T-helper 2 cell treated with Interferon-gamma antibody and Interleukin-4, amounts not matched to agents 5 μg/mL and 100 μg/mL, for 36 hours (primary cell): ENCODE data around the gene CLDN17.

Experiments used
- DNase-seq: peaks from one replicate; pipeline ENCODE4 v3.0.0; 2021; ENCODE audit warnings: low spot score
- H3K27ac Mint-ChIP-seq: one replicate; pipeline ENCODE4 v1.8.0; 2021; ENCODE audit warnings: mild to moderate bottlenecking, mixed read lengths
- H3K27me3 Mint-ChIP-seq: one replicate; pipeline ENCODE4 v1.8.0; 2021; ENCODE audit warnings: low read depth, mixed read lengths
- H3K36me3 Mint-ChIP-seq: one replicate; pipeline ENCODE4 v1.8.0; 2021; ENCODE audit warnings: low read depth, mixed read lengths
- H3K4me1 Mint-ChIP-seq: one replicate; pipeline ENCODE4 v1.8.0; 2021; ENCODE audit warnings: low read depth, mixed read lengths
- H3K4me3 Mint-ChIP-seq: one replicate; pipeline ENCODE4 v1.8.0; 2022; ENCODE audit warnings: mild to moderate bottlenecking, moderate library complexity, mixed read lengths
- H3K9me3 Mint-ChIP-seq: one replicate; pipeline ENCODE4 v1.8.0; 2021; ENCODE audit warnings: mixed read lengths

CLDN17 gene, protein sequence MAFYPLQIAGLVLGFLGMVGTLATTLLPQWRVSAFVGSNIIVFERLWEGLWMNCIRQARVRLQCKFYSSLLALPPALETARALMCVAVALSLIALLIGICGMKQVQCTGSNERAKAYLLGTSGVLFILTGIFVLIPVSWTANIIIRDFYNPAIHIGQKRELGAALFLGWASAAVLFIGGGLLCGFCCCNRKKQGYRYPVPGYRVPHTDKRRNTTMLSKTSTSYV

DNA sequence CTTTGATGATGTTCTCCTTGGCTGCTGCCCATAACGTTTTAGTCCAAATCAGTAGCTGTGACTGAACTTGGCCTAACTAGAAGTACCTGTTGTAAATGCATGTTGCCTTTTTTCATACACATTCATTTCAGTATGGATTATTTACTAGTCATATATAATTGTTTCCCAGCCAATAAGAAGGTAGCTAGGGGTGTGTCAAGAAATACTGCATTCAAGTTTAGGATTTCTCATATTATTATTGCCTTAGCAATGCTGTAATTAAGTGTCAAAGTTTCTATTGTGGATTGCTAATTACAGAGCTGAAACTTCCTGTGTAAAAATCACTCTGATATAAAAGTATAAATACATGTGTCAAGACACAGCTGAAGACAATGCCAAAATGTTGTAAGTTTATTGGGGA, at the start of gene CLDN17:
Gene CLDN17 (minus strand): TSS at position 101 of the 400 bp plus-strand sequence. CDS start 188 bp downstream, outside the sequence.
- DNase-seq: no peak
- no peaks in the 10 kb centered on the region for H3K9me3 Mint-ChIP-seq
- H3K27me3 Mint-ChIP-seq: no peaks in the 10 kb centered on the region
- no peak within 1 kb of the TSS for H3K4me3 Mint-ChIP-seq
- no peak within 1 kb of the TSS for H3K27ac Mint-ChIP-seq
- H3K4me1 Mint-ChIP-seq: no peaks in the 10 kb centered on the region
- no peaks in the 10 kb centered on the region for H3K36me3 Mint-ChIP-seq

DNA sequence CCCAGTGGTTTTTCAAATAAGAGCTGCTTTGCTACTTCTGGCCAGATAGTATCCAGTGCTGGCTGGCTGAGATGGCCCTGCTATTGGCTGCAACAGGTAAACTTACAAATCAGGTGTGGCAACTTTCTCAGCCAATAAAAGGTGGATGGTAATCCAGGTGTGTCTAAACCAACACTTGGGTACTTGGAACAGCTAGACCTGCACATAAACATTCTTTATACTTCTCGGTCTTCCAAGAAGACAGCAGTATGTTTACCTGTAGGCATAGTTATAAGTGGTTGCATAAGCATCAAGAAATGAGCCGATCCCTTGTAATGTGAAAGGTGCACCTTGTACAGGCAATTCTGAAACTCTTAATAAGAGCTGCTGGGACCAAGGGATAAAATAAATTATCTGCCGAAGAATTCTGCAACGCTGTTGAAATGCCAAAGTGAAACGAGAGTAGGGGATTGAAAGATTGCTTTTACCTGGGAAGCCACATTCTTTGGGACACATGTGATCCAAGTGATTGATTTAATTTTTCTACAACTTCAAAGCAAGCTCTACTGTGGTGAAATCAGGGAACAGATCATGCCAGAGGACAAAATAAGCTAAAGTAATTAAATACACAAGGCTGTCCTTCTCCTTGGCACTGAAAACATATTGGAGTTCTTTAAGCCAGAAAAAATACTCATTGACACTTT, 49.6 kb upstream of the CLDN17 start, which contains the start of gene CLDN8:
Gene CLDN8 (minus strand): TSS at position 57 of the 683 bp plus-strand sequence. CDS start 172 bp downstream, outside the sequence.
- Mint-ChIP-seq H3K4me3 (no peak within 1 kb of the TSS), H3K27me3 (no peaks in the 10 kb centered on the region), H3K9me3 (no peaks in the 10 kb centered on the region), H3K36me3 (no peaks in the 10 kb centered on the region), H3K27ac (no peak within 1 kb of the TSS), H3K4me1 (no peaks in the 10 kb centered on the region)
- no peak for DNase-seq

DNA sequence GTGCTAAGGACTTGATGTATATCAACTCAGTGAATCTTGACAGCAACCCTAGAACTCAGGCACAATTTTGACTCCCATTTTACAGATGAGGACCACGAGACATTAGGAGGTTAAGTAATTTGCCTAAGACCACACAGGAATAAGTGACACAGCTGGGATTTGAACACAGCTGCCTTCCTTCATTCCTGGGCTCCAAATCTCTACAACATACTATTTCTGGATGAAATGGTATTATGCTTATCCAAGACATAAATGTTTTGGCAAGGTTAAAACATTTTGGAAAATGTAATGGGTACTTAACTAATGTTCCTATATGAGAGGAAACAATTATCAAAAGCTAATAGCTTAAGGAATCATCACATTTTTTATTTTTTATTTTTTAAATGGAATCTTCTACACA, 44.5 kb upstream of the CLDN17 start:
- Mint-ChIP-seq H3K27ac (no peak overlapping the region), H3K36me3 (no peaks in the 10 kb centered on the region)

DNA sequence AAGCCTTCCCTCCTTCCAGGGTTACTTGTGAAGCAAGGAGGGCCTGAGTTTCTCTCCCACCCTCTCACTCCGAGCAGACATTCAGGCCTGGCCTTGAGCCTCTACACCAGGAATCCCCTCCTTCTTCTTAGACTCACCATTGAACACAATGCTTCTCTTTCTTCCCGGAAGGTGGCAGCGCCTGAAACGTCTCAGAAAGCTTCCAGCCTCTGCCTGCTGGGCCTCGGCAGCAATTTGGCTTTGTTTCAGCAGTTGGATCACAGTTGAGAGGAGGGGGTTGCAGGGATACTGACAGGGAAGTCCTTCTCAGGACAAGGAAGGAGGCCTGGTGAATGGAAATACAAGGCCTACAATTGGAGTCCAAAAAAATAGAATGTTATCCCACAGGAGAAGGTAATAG, 43.0 kb upstream of the CLDN17 start:
- Mint-ChIP-seq H3K9me3 (no peaks in the 10 kb centered on the region), H3K27ac (no peak overlapping the region), H3K27me3 (no peaks in the 10 kb centered on the region)

More for the DNA sequence above, 44.5 kb upstream of the CLDN17 start:
- Mint-ChIP-seq H3K9me3 (no peaks in the 10 kb centered on the region), H3K27me3 (no peaks in the 10 kb centered on the region), H3K4me1 (no peaks in the 10 kb centered on the region), H3K4me3 (no peak overlapping the region)
- DNase-seq: no peak

DNA sequence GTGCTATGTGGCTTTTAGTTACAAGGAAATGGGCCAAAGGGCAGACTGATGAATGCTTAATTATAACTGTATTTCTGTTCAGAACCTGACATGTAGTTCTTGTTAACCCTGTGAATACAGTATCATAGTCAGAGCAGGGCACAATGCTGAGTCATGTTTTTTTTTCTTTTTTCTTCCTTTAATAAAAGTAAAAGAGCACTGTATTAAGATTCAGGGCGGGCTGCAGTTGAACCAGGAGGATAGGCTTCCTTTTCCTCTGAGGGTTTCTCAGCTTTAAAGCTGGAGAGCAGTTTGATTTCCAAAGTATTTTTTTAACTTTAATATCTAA, 40.6 kb upstream of the CLDN17 start:
- H3K9me3 Mint-ChIP-seq: no peaks in the 10 kb centered on the region
- H3K4me3 Mint-ChIP-seq: no peak overlapping the region
- no peak overlapping the region for H3K27ac Mint-ChIP-seq
- no peak for DNase-seq
- no peaks in the 10 kb centered on the region for H3K27me3 Mint-ChIP-seq
- H3K36me3 Mint-ChIP-seq: no peaks in the 10 kb centered on the region
- no peaks in the 10 kb centered on the region for H3K4me1 Mint-ChIP-seq

More for the DNA sequence above, 43.0 kb upstream of the CLDN17 start:
- H3K36me3 Mint-ChIP-seq: no peaks in the 10 kb centered on the region
- no peak overlapping the region for H3K4me3 Mint-ChIP-seq
- DNase-seq: no peak
- no peaks in the 10 kb centered on the region for H3K4me1 Mint-ChIP-seq

DNA sequence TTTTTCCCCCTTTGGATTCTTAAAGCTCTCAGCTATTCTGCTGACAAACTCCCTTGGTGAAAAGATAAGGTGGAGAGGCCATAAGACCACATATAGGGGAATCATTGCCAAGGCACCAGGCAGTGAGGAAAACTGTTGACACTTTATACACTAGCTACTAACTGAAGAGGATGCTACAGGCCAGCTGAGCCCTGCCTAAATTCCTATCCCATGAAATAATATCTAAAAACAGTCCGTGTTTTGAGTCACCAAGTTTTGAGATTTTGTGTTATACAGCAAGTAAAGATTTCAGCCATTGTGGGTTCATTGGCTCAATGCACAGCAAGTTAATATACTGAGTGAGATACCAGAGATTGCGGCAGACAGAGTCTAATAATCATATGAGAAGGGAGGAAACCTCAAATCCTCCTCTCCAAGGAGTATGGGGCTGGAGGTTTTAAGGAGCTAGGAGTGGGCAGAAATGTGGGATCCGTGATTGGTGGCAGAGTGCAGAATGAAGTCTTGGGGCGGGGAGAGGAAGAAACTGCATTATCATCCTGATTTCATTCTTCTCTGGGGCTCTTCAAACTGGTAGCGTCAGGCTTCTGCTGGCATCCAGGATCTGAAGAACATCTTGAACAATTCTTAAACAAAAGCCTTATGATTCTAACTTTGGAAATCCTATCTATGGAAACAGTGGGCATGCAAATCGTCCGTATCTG, 40.1 kb upstream of the CLDN17 start:
- Mint-ChIP-seq H3K36me3 (no peaks in the 10 kb centered on the region), H3K27ac (no peak overlapping the region), H3K4me3 (no peak overlapping the region), H3K9me3 (no peaks in the 10 kb centered on the region), H3K27me3 (no peaks in the 10 kb centered on the region), H3K4me1 (no peaks in the 10 kb centered on the region)
- DNase-seq: no peak

DNA sequence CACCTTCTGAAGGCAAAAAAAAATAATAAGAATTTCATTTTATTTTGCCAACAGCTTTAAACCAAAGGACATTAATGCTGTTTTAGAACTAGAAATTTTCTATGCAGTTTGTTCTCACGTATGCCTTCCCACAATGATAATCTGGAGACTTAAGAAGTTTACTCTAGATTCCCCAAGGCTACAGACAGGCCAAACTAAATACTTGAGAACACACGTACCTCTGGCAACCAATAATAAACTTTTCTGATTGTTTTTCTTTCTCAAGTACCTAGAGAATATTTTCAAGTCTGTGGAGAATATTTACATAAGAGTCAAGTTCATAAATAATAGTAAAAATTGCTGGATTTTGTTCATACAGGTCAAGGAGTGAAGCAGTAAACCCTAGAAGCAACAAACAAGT, 33.4 kb upstream of the CLDN17 start:
- Mint-ChIP-seq H3K36me3 (no peaks in the 10 kb centered on the region), H3K4me3 (no peak overlapping the region), H3K27me3 (no peaks in the 10 kb centered on the region), H3K27ac (no peak overlapping the region), H3K4me1 (no peaks in the 10 kb centered on the region), H3K9me3 (no peaks in the 10 kb centered on the region)
- DNase-seq: no peak

DNA sequence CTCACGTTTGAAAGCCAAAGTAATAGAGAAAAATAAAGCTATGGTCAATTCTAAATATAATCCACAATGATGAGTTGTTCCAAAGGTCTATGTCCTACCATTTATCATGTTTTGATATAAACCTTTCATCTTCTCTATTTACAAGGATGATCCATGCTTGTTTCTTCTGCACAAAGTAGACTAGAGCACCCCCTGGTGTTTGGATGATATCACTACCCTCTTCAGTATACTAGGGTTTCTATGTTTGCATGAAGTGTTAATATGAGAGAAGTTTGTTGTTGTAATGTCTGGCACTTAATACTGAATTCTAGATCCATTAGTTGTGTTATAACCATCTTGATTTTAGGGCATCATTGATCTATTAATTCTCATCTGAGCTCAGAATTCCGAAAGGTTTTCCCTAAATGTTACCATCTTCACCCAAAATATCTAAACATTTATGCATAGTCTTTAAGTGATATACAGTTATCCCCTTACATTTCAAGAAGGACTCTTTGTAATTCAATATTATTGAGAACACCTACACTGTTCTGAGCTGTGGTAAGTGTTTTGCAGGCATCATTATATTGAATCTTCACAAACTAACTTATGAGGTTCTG, 28.2 kb upstream of the CLDN17 start:
- H3K4me1 Mint-ChIP-seq: no peaks in the 10 kb centered on the region
- H3K9me3 Mint-ChIP-seq: no peaks in the 10 kb centered on the region
- DNase-seq: no peak
- no peak overlapping the region for H3K4me3 Mint-ChIP-seq
- no peaks in the 10 kb centered on the region for H3K27me3 Mint-ChIP-seq
- H3K27ac Mint-ChIP-seq: no peak overlapping the region
- no peaks in the 10 kb centered on the region for H3K36me3 Mint-ChIP-seq

DNA sequence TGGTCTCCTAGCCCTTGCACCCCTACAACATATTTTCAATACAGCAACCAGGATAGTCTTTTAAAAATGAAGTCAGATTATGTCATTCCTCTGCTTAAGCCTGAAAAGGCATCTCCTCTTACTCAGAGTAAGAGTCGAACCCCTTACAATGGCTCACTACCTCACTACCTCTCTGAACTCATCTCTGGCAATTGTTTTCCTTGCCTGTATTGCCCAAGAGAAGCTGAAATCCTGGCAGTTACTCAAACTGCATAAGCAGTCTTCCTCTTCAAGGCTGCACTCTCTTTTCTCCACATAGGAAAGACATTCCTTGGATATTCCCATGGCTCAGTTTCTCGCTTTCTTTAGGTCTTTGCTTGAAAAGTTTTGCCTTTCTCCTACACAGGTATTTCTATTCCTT, 26.6 kb upstream of the CLDN17 start:
- DNase-seq: no peak
- H3K27ac Mint-ChIP-seq: no peak overlapping the region
- H3K9me3 Mint-ChIP-seq: no peaks in the 10 kb centered on the region
- no peak overlapping the region for H3K4me3 Mint-ChIP-seq
- H3K36me3 Mint-ChIP-seq: no peaks in the 10 kb centered on the region
- no peaks in the 10 kb centered on the region for H3K27me3 Mint-ChIP-seq
- H3K4me1 Mint-ChIP-seq: no peaks in the 10 kb centered on the region

DNA sequence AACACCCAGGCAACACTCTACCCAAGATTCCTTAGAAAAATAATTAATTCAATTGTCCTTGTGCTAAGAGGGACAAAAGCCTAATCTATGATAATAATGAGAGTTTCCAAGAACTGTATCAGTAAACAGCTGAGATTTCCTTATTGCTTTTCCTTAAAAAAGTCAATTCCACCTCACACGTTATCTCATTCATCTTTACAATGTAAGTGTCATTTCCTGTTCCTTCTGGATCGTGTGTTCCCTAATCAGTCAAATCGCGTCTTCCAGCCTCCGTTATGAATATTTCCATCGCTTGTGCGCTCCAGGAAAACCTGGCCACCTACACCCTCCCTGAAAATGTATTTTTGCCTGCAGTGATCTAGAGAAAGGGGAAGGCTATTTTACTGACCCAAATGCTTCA, 23.9 kb upstream of the CLDN17 start:
- Mint-ChIP-seq H3K27ac (no peak overlapping the region), H3K27me3 (no peaks in the 10 kb centered on the region), H3K4me1 (no peaks in the 10 kb centered on the region), H3K36me3 (no peaks in the 10 kb centered on the region), H3K4me3 (no peak overlapping the region), H3K9me3 (no peaks in the 10 kb centered on the region)
- DNase-seq: no peak

DNA sequence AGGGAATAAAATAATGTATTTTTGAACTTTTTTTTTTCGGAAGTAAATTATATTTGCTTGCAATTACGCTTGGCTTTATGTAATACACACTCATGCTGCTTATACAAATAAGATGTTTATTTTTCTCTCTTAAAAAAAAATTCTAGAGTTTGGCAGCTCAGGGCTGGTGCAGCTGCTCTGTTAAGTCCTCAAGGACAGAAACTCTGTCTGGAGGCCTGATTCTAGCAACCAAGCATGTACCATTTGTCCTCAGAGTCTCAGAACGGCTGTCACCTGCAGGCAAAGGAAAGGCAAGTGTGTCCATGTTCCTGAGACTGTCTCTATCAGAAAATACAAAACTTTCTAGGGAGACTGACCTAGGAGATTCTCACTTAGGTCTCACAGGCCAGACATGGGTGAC, 23.2 kb upstream of the CLDN17 start:
- no peaks in the 10 kb centered on the region for H3K27me3 Mint-ChIP-seq
- no peaks in the 10 kb centered on the region for H3K36me3 Mint-ChIP-seq
- H3K9me3 Mint-ChIP-seq: no peaks in the 10 kb centered on the region
- no peak overlapping the region for H3K4me3 Mint-ChIP-seq
- H3K4me1 Mint-ChIP-seq: no peaks in the 10 kb centered on the region
- no peak overlapping the region for H3K27ac Mint-ChIP-seq
- no peak for DNase-seq

DNA sequence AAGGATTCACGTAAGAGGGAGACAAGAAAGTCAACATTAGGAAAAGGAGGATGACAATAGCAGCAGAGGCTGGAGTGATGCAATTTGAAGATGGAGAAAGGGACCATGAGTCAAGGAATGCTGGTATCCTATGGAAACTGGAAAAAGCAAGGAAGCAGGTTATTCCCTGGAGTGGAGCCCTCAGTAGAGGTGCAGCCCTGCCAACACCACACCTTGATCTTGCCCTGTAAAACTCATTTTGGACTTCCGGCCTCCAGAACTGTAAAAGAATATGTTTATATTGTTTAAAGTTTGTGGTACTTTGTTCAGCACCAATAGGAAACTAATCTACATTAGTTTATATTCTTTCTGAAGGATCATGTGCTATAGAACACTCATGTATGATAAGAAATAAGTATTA, 19.6 kb upstream of the CLDN17 start:
- no peaks in the 10 kb centered on the region for H3K4me1 Mint-ChIP-seq
- H3K36me3 Mint-ChIP-seq: no peaks in the 10 kb centered on the region

DNA sequence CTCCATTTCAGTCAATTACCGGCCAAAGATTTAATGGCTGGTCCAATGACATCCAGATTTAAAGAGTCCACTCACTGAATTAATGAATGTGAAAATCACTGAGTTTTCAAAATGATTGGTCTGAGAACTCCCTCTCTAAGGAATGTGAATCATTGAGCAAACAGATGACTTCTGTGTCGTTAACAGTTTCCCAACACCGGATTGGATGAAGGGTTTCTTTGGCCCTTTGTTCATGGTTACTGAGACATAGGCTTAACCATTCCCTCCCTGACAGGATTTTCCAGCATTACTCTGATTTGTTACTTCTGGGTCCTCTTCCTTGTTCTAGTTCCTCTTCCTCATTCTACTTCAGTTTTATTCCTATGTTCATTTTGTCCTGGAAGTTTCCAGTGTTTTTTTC, 1.5 kb upstream of the CLDN17 start:
- DNase-seq: no peak
- no peak overlapping the region for H3K4me3 Mint-ChIP-seq
- no peaks in the 10 kb centered on the region for H3K27me3 Mint-ChIP-seq
- H3K36me3 Mint-ChIP-seq: no peaks in the 10 kb centered on the region
- H3K4me1 Mint-ChIP-seq: no peaks in the 10 kb centered on the region
- H3K27ac Mint-ChIP-seq: no peak overlapping the region
- H3K9me3 Mint-ChIP-seq: no peaks in the 10 kb centered on the region

More for the DNA sequence above, 19.6 kb upstream of the CLDN17 start:
- Mint-ChIP-seq H3K27me3 (no peaks in the 10 kb centered on the region), H3K27ac (no peak overlapping the region), H3K4me3 (no peak overlapping the region), H3K9me3 (no peaks in the 10 kb centered on the region)
- no peak for DNase-seq

DNA sequence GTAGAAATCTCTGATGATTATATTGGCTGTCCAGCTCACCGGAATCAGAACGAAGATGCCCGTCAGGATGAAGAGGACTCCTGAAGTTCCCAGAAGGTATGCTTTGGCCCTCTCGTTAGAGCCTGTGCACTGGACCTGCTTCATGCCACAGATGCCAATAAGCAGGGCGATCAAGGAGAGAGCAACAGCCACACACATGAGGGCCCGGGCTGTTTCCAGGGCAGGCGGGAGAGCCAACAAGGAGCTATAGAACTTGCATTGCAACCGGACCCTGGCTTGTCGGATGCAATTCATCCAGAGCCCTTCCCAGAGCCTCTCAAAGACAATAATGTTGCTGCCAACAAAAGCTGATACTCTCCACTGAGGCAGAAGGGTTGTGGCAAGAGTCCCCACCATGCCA, 434 bp downstream of the CLDN17 start:
- no peak for DNase-seq
- no peak overlapping the region for H3K27ac Mint-ChIP-seq
- no peaks in the 10 kb centered on the region for H3K36me3 Mint-ChIP-seq
- H3K27me3 Mint-ChIP-seq: no peaks in the 10 kb centered on the region
- no peak overlapping the region for H3K4me3 Mint-ChIP-seq
- no peaks in the 10 kb centered on the region for H3K9me3 Mint-ChIP-seq
- H3K4me1 Mint-ChIP-seq: no peaks in the 10 kb centered on the region
